ENCODE data around the gene PRR19. TPM values are rescaled to one million over a fixed set of nuclear protein-coding genes. Genes with fewer than 3 reads are reported as not detected.

The PRR19 gene
- total RNA-seq, 1 experiment from 2014 or later = 3.6 TPM

- peak; percentile 91 for DNase-seq (ENCODE audit: low spot score)
- CTCF ChIA-PET = no interaction called here
- peaks cover 47% of the 10 kb centered on the region for H3K4me1 ChIP-seq (ENCODE audit: insufficient read depth, low read length, poor library complexity, severe bottlenecking)
- H3K27me3 ChIP-seq (replicated peaks; ENCODE audit: insufficient read depth, low read depth, low read length, poor library complexity) = no peaks in the 10 kb centered on the region
- H3K27ac ChIP-seq (ENCODE audit: low read depth, low read length, poor library complexity, severe bottlenecking) = peak overlapping the region; percentile 81
- BruUV-seq (replicated peaks) = no TSS peak
- intact Hi-C loops (cut with micrococcal nuclease; ENCODE audit: unreplicated experiment) = no loop called here
- H3K4me3 ChIP-seq (ENCODE audit: low read depth, low read length, poor library complexity, severe bottlenecking) = peak overlapping the region; percentile 45
- H3K9me3 ChIP-seq (ENCODE audit: low read depth, low read length, poor library complexity, severe bottlenecking) = no peaks in the 10 kb centered on the region
- POLR2A ChIA-PET (ENCODE audit: low non-redundant PET) = no interaction called here
- peaks cover 24% of the 10 kb centered on the region for H3K36me3 ChIP-seq (ENCODE audit: insufficient read depth, low read length, poor library complexity, severe bottlenecking)
- TF ChIP-seq CTCF (conservative IDR thresholded peaks at IDR 0.05; ENCODE audit: low read depth, low read length) = no peak
- no peak for TF ChIP-seq EZH2 (IDR thresholded peaks at IDR 0.05; ENCODE audit: borderline replicate concordance, low read depth, low read length, poor library complexity, severe bottlenecking)
Observed at GRCh38 chr19:42284066-42284501, 17.8 kb upstream of the PRR19 start.

- TF ChIP-seq CTCF (conservative IDR thresholded peaks at IDR 0.05; ENCODE audit: low read depth, low read length) (no peak), EZH2 (IDR thresholded peaks at IDR 0.05; ENCODE audit: borderline replicate concordance, low read depth, low read length, poor library complexity, severe bottlenecking) (no peak)
- intact Hi-C loops (cut with micrococcal nuclease; ENCODE audit: unreplicated experiment) = no loop called here
Observed at GRCh38 chr19:42284591-42285341, 17.2 kb upstream of the PRR19 start.

GRCh38 chr19:42285541-42285941, 16.4 kb upstream of the PRR19 start:
- Histone ChIP-seq H3K9me3 (ENCODE audit: low read depth, low read length, poor library complexity, severe bottlenecking) (no peaks in the 10 kb centered on the region), H3K4me1 (ENCODE audit: insufficient read depth, low read length, poor library complexity, severe bottlenecking) (peaks cover 41% of the 10 kb centered on the region), H3K36me3 (ENCODE audit: insufficient read depth, low read length, poor library complexity, severe bottlenecking) (peaks cover 39% of the 10 kb centered on the region), H3K27ac (ENCODE audit: low read depth, low read length, poor library complexity, severe bottlenecking) (peak overlapping the region; percentile 82), H3K27me3 (replicated peaks; ENCODE audit: insufficient read depth, low read depth, low read length, poor library complexity) (no peaks in the 10 kb centered on the region), H3K4me3 (ENCODE audit: low read depth, low read length, poor library complexity, severe bottlenecking) (peak overlapping the region; percentile 74)
- DNase-seq (ENCODE audit: low spot score) = no peak
- no peak for TF ChIP-seq CTCF (conservative IDR thresholded peaks at IDR 0.05; ENCODE audit: low read depth, low read length)
- no peak for TF ChIP-seq EZH2 (IDR thresholded peaks at IDR 0.05; ENCODE audit: borderline replicate concordance, low read depth, low read length, poor library complexity, severe bottlenecking)
- no TSS peak for BruUV-seq (replicated peaks)
- ChIA-PET CTCF (no interaction called here), POLR2A (ENCODE audit: low non-redundant PET) (no interaction called here)
- intact Hi-C loops (cut with micrococcal nuclease; ENCODE audit: unreplicated experiment) = no loop called here

More at GRCh38 chr19:42284591-42285341, 17.2 kb upstream of the PRR19 start:
- H3K4me3 ChIP-seq (ENCODE audit: low read depth, low read length, poor library complexity, severe bottlenecking) = peak overlapping the region; percentile 74
- H3K27ac ChIP-seq (ENCODE audit: low read depth, low read length, poor library complexity, severe bottlenecking) = peak overlapping the region; percentile 82
- POLR2A ChIA-PET (ENCODE audit: low non-redundant PET) = no interaction called here
- peaks cover 31% of the 10 kb centered on the region for H3K36me3 ChIP-seq (ENCODE audit: insufficient read depth, low read length, poor library complexity, severe bottlenecking)
- DNase-seq (ENCODE audit: low spot score) = no peak
- CTCF ChIA-PET = no interaction called here
- no TSS peak for BruUV-seq (replicated peaks)
- H3K9me3 ChIP-seq (ENCODE audit: low read depth, low read length, poor library complexity, severe bottlenecking) = no peaks in the 10 kb centered on the region
- peaks cover 41% of the 10 kb centered on the region for H3K4me1 ChIP-seq (ENCODE audit: insufficient read depth, low read length, poor library complexity, severe bottlenecking)
- no peaks in the 10 kb centered on the region for H3K27me3 ChIP-seq (replicated peaks; ENCODE audit: insufficient read depth, low read depth, low read length, poor library complexity)
